ENCODE results near the gene PSMD4.
A peak's percentile ranks its signal among the peaks of the same experiment; 100 is the strongest.

GRCh38 chr1:151290709-151291303 is 36.3 kb downstream of the PSMD4 start:
- TF ChIP-seq BACH1 (IDR thresholded peaks at IDR 0.05; ENCODE audit: low read length) = no peak
- TF ChIP-seq CTCF (IDR thresholded peaks at IDR 0.05; ENCODE audit: control extremely low read depth in 1 of 3, insufficient read depth in 1 of 3, low read depth in 1 of 3, low read length in 3 of 3) = no peak
- no peak for TF ChIP-seq SRF (IDR thresholded peaks at IDR 0.05; ENCODE audit: low read depth, low read length)
- TF ChIP-seq ZNF274 (IDR thresholded peaks at IDR 0.05; ENCODE audit: borderline replicate concordance, extremely low read depth, low read length) = no peak
- no peak for TF ChIP-seq CEBPB (IDR thresholded peaks at IDR 0.05; ENCODE audit: low read depth, low read length)
- TF ChIP-seq POLR2AphosphoS5 (IDR thresholded peaks at IDR 0.05; ENCODE audit: low read depth, low read length) = peak; percentile 30; the same call in 1 of the 2 replicates
- no peak for TF ChIP-seq SP1 (IDR thresholded peaks at IDR 0.05; ENCODE audit: low read depth, low read length)
- TF ChIP-seq PHF8 (conservative IDR thresholded peaks at IDR 0.05; ENCODE audit: low read depth, low read length) = no peak
- TF ChIP-seq TEAD4 (IDR thresholded peaks at IDR 0.05; ENCODE audit: low read depth, low read length) = no peak

Measured in H1 (cell line).